ENCODE results near the gene CCDC34.

The CCDC34 gene

GRCh38 chr11:27361649-27362431 lies 1.2 kb downstream of the CCDC34 start:
- no peak for TF ChIP-seq SPI1 (IDR thresholded peaks at IDR 0.05; ENCODE audit: borderline replicate concordance, low read depth)
- no peak for TF ChIP-seq GABPA (IDR thresholded peaks at IDR 0.05; ENCODE audit: low read depth)
- TF ChIP-seq POLR2AphosphoS5 (IDR thresholded peaks at IDR 0.05; ENCODE audit: low read depth) = no peak
- no peak for TF ChIP-seq REST (IDR thresholded peaks at IDR 0.05; ENCODE audit: insufficient replicate concordance, low read depth)
- no peak for TF ChIP-seq CTCF (IDR thresholded peaks at IDR 0.05; ENCODE audit: insufficient read depth, low read length)
- H3K27ac ChIP-seq (replicated peaks) = no peak overlapping the region

GRCh38 chr11:27358296-27358695 lies 4.7 kb downstream of the CCDC34 start:
- H3K4me3 ChIP-seq (replicated peaks; ENCODE audit: insufficient read depth, low read length) = no peak overlapping the region
- no peaks in the 10 kb centered on the region for H3K27me3 ChIP-seq (ENCODE audit: insufficient read depth, poor library complexity, severe bottlenecking)
- no peak for TF ChIP-seq SPI1 (IDR thresholded peaks at IDR 0.05; ENCODE audit: borderline replicate concordance, low read depth)
- TF ChIP-seq GABPA (IDR thresholded peaks at IDR 0.05; ENCODE audit: low read depth) = no peak
- no peak for TF ChIP-seq CTCF (IDR thresholded peaks at IDR 0.05; ENCODE audit: insufficient read depth, low read length)
- TF ChIP-seq REST (IDR thresholded peaks at IDR 0.05; ENCODE audit: insufficient replicate concordance, low read depth) = no peak
- TF ChIP-seq POLR2AphosphoS5 (IDR thresholded peaks at IDR 0.05; ENCODE audit: low read depth) = no peak
- 0 out of 2 replicates have a peak overlapping the region, but pooled peaks have one; percentile 33 for H3K27ac ChIP-seq (replicated peaks)
- peak; percentile 22 to 46 for DNase-seq (ENCODE audit: low read depth in 1 of 2, low spot score in 1 of 2)

More at GRCh38 chr11:27361649-27362431, 1.2 kb downstream of the CCDC34 start:
- DNase-seq (ENCODE audit: low read depth in 1 of 2, low spot score in 1 of 2) = no peak
- Histone ChIP-seq H3K4me3 (replicated peaks; ENCODE audit: insufficient read depth, low read length) (peak overlapping the region; percentile 79), H3K27me3 (ENCODE audit: insufficient read depth, poor library complexity, severe bottlenecking) (no peaks in the 10 kb centered on the region)

- H3K27me3 ChIP-seq (ENCODE audit: insufficient read depth, poor library complexity, severe bottlenecking) = no peaks in the 10 kb centered on the region
- H3K27ac ChIP-seq (replicated peaks) = no peak overlapping the region
- DNase-seq (ENCODE audit: low read depth in 1 of 2, low spot score in 1 of 2) = no peak
- no peak overlapping the region for H3K4me3 ChIP-seq (replicated peaks; ENCODE audit: insufficient read depth, low read length)
- no peak for TF ChIP-seq POLR2AphosphoS5 (IDR thresholded peaks at IDR 0.05; ENCODE audit: low read depth)
- no peak for TF ChIP-seq REST (IDR thresholded peaks at IDR 0.05; ENCODE audit: insufficient replicate concordance, low read depth)
- TF ChIP-seq SPI1 (IDR thresholded peaks at IDR 0.05; ENCODE audit: borderline replicate concordance, low read depth) = no peak
- TF ChIP-seq GABPA (IDR thresholded peaks at IDR 0.05; ENCODE audit: low read depth) = no peak
- TF ChIP-seq CTCF (IDR thresholded peaks at IDR 0.05; ENCODE audit: insufficient read depth, low read length) = no peak
These were observed 5.8 kb downstream of the CCDC34 start for GRCh38 chr11:27357250-27357649.

Measured in HL-60 (cell line).